H9 (cell line): Measurements from ENCODE around the gene SPIRE2. TPM values are rescaled to one million over a fixed set of nuclear protein-coding genes. Genes with fewer than 3 reads are reported as not detected.

ENCODE experiments used
- DNase-seq: peaks from one replicate; pipeline ENCODE4 v3.0.0-alpha.2; 2017
- H2AFZ ChIP-seq: one replicate; pipeline ENCODE4 v1.6.1; 2013; ENCODE audit warnings: mild to moderate bottlenecking, low read length, control low read depth, moderate library complexity
- H2AK5ac ChIP-seq: 2 replicates; pipeline ENCODE4 v1.6.1; 2013; ENCODE audit warnings: low read length, control low read depth, mixed read lengths; ENCODE audit not compliant: insufficient read length
- H2BK120ac ChIP-seq: one replicate; pipeline ENCODE4 v1.6.1; 2013; ENCODE audit warnings: low read depth, mild to moderate bottlenecking, low read length, control low read depth, inconsistent platforms; ENCODE audit not compliant: poor library complexity, severe bottlenecking
- H2BK12ac ChIP-seq: 2 replicates; pipeline ENCODE4 v1.6.1; 2013; ENCODE audit warnings: low read length, control low read depth, mixed read lengths, low read depth; ENCODE audit not compliant: insufficient read length
- H2BK15ac ChIP-seq: 2 replicates; pipeline ENCODE4 v1.6.1; 2013; ENCODE audit warnings: low read depth, low read length, control low read depth
- H2BK20ac ChIP-seq: one replicate; pipeline ENCODE4 v1.6.1; 2013; ENCODE audit warnings: low read depth, mild to moderate bottlenecking, low read length, control low read depth, inconsistent platforms; ENCODE audit not compliant: poor library complexity, severe bottlenecking
- H2BK5ac ChIP-seq: 2 replicates; pipeline ENCODE4 v1.6.1; 2013; ENCODE audit warnings: low read length, control low read depth, mixed read lengths; ENCODE audit not compliant: insufficient read length
- H3K14ac ChIP-seq: 2 replicates; pipeline ENCODE4 v1.6.1; 2013; ENCODE audit warnings: low read length, control low read depth; ENCODE audit not compliant: insufficient read depth
- H3K18ac ChIP-seq: 2 replicates; pipeline ENCODE4 v1.6.1; 2013; ENCODE audit warnings: low read depth, mild to moderate bottlenecking, mixed read lengths, low read length, control low read depth; ENCODE audit not compliant: insufficient read length
- H3K23ac ChIP-seq: 2 replicates; pipeline ENCODE4 v1.6.1; 2013; ENCODE audit warnings: low read length, control low read depth, mixed read lengths, low read depth; ENCODE audit not compliant: insufficient read length
- H3K23me2 ChIP-seq: 2 replicates; pipeline ENCODE4 v1.6.1; 2013; ENCODE audit warnings: low read depth, mild to moderate bottlenecking, mixed read lengths, low read length, control low read depth; ENCODE audit not compliant: insufficient read length, poor library complexity, severe bottlenecking
- H3K27ac ChIP-seq: 2 replicates; pipeline ENCODE4 v1.5.1; 2013; ENCODE audit warnings: low read length, control low read depth, mixed read lengths, low read depth; ENCODE audit not compliant: insufficient read length
- H3K27me3 ChIP-seq: 2 replicates; pipeline ENCODE4 v1.6.1; 2013; ENCODE audit warnings: low read length, control low read depth, inconsistent platforms; ENCODE audit not compliant: insufficient read depth
- H3K4ac ChIP-seq: 2 replicates; pipeline ENCODE4 v1.6.1; 2013; ENCODE audit warnings: low read depth, mild to moderate bottlenecking, control low read depth, inconsistent platforms, low read length, moderate library complexity
- H3K4me1 ChIP-seq: 2 replicates; pipeline ENCODE4 v1.6.1; 2013; ENCODE audit warnings: low read length, control low read depth, inconsistent platforms; ENCODE audit not compliant: insufficient read depth
- H3K4me2 ChIP-seq: 2 replicates; pipeline ENCODE4 v1.6.1; 2013; ENCODE audit warnings: low read length, control low read depth, mixed read lengths; ENCODE audit not compliant: insufficient read length, insufficient read depth
- H3K56ac ChIP-seq: 2 replicates; pipeline ENCODE4 v1.6.1; 2013; ENCODE audit warnings: low read depth, mild to moderate bottlenecking, mixed read lengths, low read length, control low read depth; ENCODE audit not compliant: insufficient read length
- H3K79me1 ChIP-seq: 2 replicates; pipeline ENCODE4 v1.6.1; 2013; ENCODE audit warnings: low read depth, mild to moderate bottlenecking, moderate library complexity, low read length, control low read depth, inconsistent platforms; ENCODE audit not compliant: insufficient read depth, poor library complexity, severe bottlenecking
- H3K79me2 ChIP-seq: 2 replicates; pipeline ENCODE4 v1.6.1; 2013; ENCODE audit warnings: low read length, control low read depth, inconsistent platforms; ENCODE audit not compliant: insufficient read depth
- H3K9ac ChIP-seq: 2 replicates; pipeline ENCODE4 v1.6.1; 2013; ENCODE audit warnings: low read length, control low read depth, mixed read lengths; ENCODE audit not compliant: insufficient read length; ENCODE audit errors: extremely low read depth
- H3K9me3 ChIP-seq: one replicate; pipeline ENCODE4 v1.6.1; 2013; ENCODE audit warnings: low read depth, low read length, inconsistent platforms; ENCODE audit not compliant: control insufficient read depth
- H3T11ph ChIP-seq: one replicate; pipeline ENCODE4 v1.6.1; 2013; ENCODE audit warnings: mild to moderate bottlenecking, low read length, control low read depth, inconsistent platforms
- H4K20me1 ChIP-seq: one replicate; pipeline ENCODE4 v1.6.1; 2013; ENCODE audit not compliant: control insufficient read depth, insufficient read length, insufficient read depth
- H4K5ac ChIP-seq: 2 replicates; pipeline ENCODE4 v1.6.1; 2013; ENCODE audit warnings: low read depth, mild to moderate bottlenecking, mixed read lengths, low read length, control low read depth; ENCODE audit not compliant: insufficient read length
- H4K8ac ChIP-seq: replicated peaks from 2 replicates; pipeline ENCODE4 v1.6.1; 2013; ENCODE audit warnings: low read length, control low read depth, mixed read lengths, low read depth; ENCODE audit not compliant: insufficient read length
- H4K91ac ChIP-seq: 2 replicates; pipeline ENCODE4 v1.6.1; 2013; ENCODE audit warnings: low read depth, mild to moderate bottlenecking, moderate library complexity, mixed read lengths, low read length, control low read depth; ENCODE audit not compliant: insufficient read length
- H3K27ac Mint-ChIP-seq, 3 experiments: 2 replicates in 2 of 3; 3 replicates in 1 of 3; pipeline ENCODE4 v1.8.0; 2020 to 2021; ENCODE audit warnings: mixed read lengths in 3 of 3, mild to moderate bottlenecking in 1 of 3, moderate library complexity in 1 of 3
- H3K27me3 Mint-ChIP-seq: 2 replicates; pipeline ENCODE4 v1.8.0; 2021; ENCODE audit warnings: low read depth, mild to moderate bottlenecking, moderate library complexity, mixed read lengths
- H3K36me3 Mint-ChIP-seq, 3 experiments: 2 replicates in 2 of 3; 3 replicates in 1 of 3; pipeline ENCODE4 v1.8.0; 2020 to 2021; ENCODE audit warnings: low read depth in 3 of 3, mixed read lengths in 3 of 3; ENCODE audit not compliant: insufficient read depth in 1 of 3
- H3K4me1 Mint-ChIP-seq, 2 experiments: 2 replicates each; pipeline ENCODE4 v1.8.0; 2020; ENCODE audit warnings: mixed read lengths in 2 of 2
- H3K4me3 Mint-ChIP-seq, 2 experiments: 2 replicates in 1 of 2; 3 replicates in 1 of 2; pipeline ENCODE4 v1.8.0; 2020 to 2021; ENCODE audit warnings: mild to moderate bottlenecking in 2 of 2, mixed read lengths in 2 of 2, moderate library complexity in 1 of 2
- H3K9me3 Mint-ChIP-seq, 2 experiments: 2 replicates in 1 of 2; 3 replicates in 1 of 2; pipeline ENCODE4 v1.8.0; 2020; ENCODE audit warnings: mild to moderate bottlenecking in 2 of 2, mixed read lengths in 2 of 2, moderate library complexity in 1 of 2
- WGBS: extraction: QIAGEN DNeasy Blood & Tissue Kit; methylation state at CpG from one replicate; pipeline ENCODE4 v1.1.7; 2013; ENCODE audit warnings: missing lambda C conversion rate, low lambda C conversion rate, mixed read lengths; ENCODE audit not compliant: insufficient read length; ENCODE audit errors: extremely low coverage; 5-methylcytosine and 5-hydroxymethylcytosine counted together
- total RNA-seq: library from RNA; stranded (reverse); gene quantifications from 2 replicates; pipeline ENCODE4 v1.2.1, GENCODE V29; 2021
- TF ChIP-seq, protein P1 (sequence below): fragments of 200-600 bp; sonication (generic); conservative IDR thresholded peaks from 3 replicates; pipeline ENCODE4 v1.8.0; 2021; ENCODE audit warnings: antibody characterized with exemption, mild to moderate bottlenecking

SPIRE2 gene
- total RNA-seq, 1 experiment from 2014 or later: 6.9 TPM

DNA sequence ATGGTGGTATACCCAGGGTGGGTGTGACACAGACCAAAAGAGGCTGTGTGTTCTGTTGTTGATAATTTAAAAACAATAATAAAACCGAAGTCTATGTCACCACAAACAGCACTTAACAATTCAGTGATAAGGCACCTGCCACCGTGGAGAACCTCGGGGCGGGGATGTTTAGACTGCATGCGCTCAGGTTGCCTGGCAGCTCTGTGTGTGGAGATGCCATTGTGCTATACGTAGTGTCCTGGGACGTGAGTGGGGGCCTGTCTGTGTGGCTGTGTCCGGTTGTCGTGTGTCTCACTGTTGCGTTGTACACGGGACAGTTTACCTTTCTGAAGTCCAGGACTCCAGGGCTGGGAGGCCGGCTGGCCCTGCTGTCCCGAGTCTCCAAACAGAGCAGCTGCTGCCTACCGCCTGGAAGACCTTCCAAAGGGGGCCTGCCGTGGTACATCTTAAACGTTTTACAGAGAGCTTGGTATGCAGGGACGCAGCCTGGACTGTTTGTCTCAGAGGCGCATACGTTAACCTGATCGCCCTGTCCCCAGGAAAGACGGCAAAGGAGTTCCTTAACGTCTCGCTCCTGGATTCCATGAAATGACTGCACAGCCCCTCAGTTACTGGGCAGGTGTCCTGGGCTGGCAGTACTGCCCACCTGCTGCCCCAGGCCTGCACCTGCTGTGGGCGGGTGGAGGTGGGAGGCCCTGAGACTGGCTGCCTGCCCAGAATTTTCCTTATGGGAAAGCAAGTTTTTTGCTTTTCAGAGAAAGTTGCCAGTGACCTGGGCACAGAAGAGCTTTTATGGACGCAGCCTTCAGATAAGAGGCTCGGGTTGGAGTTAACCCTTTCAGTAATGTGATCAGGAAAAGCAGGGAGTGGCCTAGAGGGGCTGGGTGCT lies 19.0 kb downstream of the SPIRE2 start:
- Histone ChIP-seq H4K20me1 (no peaks in the 10 kb centered on the region), H4K91ac (no peak overlapping the region), H3K27ac (no peak overlapping the region), H3K56ac (no peak overlapping the region), H3K4me2 (no peak overlapping the region), H3K9me3 (no peaks in the 10 kb centered on the region), H3K9ac (no peak overlapping the region), H2BK20ac (no peak overlapping the region), H3K23ac (no peak overlapping the region), H2BK15ac (no peak overlapping the region), H3K4me1 (no peaks in the 10 kb centered on the region), H3K14ac (no peak overlapping the region), H4K5ac (no peak overlapping the region), H2BK12ac (no peak overlapping the region), H2AK5ac (no peak overlapping the region), H3K23me2 (no peaks in the 10 kb centered on the region), H3K4ac (no peak overlapping the region), H3K27me3 (no peaks in the 10 kb centered on the region), H2AFZ (no peak overlapping the region), H3K79me2 (no peaks in the 10 kb centered on the region), H3K18ac (no peak overlapping the region), H2BK5ac (no peak overlapping the region), H3T11ph (no peak overlapping the region), H3K79me1 (no peaks in the 10 kb centered on the region), H2BK120ac (no peak overlapping the region), H4K8ac (no peak overlapping the region)
- no peak overlapping the region for H3K4me3 Mint-ChIP-seq
- H3K9me3 Mint-ChIP-seq: no peaks in the 10 kb centered on the region
- no peaks in the 10 kb centered on the region; the same call in 1 of the 2 replicates for H3K27me3 Mint-ChIP-seq
- peaks cover 9 to 11% of the 10 kb centered on the region in 2 experiments for H3K4me1 Mint-ChIP-seq
- H3K27ac Mint-ChIP-seq: no peak overlapping the region
- DNase-seq: no peak
- TF ChIP-seq, protein P1, sequence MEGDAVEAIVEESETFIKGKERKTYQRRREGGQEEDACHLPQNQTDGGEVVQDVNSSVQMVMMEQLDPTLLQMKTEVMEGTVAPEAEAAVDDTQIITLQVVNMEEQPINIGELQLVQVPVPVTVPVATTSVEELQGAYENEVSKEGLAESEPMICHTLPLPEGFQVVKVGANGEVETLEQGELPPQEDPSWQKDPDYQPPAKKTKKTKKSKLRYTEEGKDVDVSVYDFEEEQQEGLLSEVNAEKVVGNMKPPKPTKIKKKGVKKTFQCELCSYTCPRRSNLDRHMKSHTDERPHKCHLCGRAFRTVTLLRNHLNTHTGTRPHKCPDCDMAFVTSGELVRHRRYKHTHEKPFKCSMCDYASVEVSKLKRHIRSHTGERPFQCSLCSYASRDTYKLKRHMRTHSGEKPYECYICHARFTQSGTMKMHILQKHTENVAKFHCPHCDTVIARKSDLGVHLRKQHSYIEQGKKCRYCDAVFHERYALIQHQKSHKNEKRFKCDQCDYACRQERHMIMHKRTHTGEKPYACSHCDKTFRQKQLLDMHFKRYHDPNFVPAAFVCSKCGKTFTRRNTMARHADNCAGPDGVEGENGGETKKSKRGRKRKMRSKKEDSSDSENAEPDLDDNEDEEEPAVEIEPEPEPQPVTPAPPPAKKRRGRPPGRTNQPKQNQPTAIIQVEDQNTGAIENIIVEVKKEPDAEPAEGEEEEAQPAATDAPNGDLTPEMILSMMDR: no peak
- no CpG with 5 or more reads among the region's 26 CpGs for WGBS
- peaks cover 0 to 3% (median 2%) of the 10 kb centered on the region in 3 experiments; a peak in 3 of 7 replicates for H3K36me3 Mint-ChIP-seq
